IMR-90 (cell line): ENCODE data around the gene DHX40. TPM values are rescaled to one million over a fixed set of nuclear protein-coding genes. Genes with fewer than 3 reads are reported as not detected.

Experiments used
- ATAC-seq: fragments of 200-7000 bp; cut with Tn5 transposase; 2 replicates; pipeline ENCODE4 v1.9.1; 2020; ENCODE audit warnings: low read depth, mild to moderate bottlenecking, moderate library complexity
- BruUV-seq: library from RNA; stranded (reverse); fragments of 400-500 nt; replicated peaks from 2 replicates; lab custom pipeline; 2021; lab: Mats Ljungman, UMichigan
- CTCF ChIA-PET: fragments of 300-600 bp; formaldehyde crosslinking; extraction: SDS; loops from one replicate; lab custom pipeline; 2021; ENCODE audit warnings: antibody characterized with exemption; lab: Yijun Ruan, JAX
- POLR2A ChIA-PET: fragments of 300-600 bp; sonication (Branson Sonifier 250); formaldehyde crosslinking; loops from one replicate; lab custom pipeline; 2022; ENCODE audit warnings: antibody characterized with exemption; ENCODE audit not compliant: unreplicated experiment; lab: Charles Lee
- DNase-seq: peaks from one replicate; pipeline ENCODE4 v3.0.0; 2013
- H2AFZ ChIP-seq: replicated peaks from 2 replicates; pipeline ENCODE3; 2013; ENCODE audit warnings: low read length, mild to moderate bottlenecking; ENCODE audit not compliant: poor library complexity
- H2AK5ac ChIP-seq: 2 replicates; pipeline ENCODE4 v1.6.1; 2013; ENCODE audit warnings: low read depth, low read length, inconsistent platforms
- H2AK9ac ChIP-seq: replicated peaks from 2 replicates; pipeline ENCODE3; 2013; ENCODE audit warnings: mild to moderate bottlenecking, low read depth, low read length, moderate library complexity; ENCODE audit not compliant: poor library complexity
- H2BK120ac ChIP-seq: 2 replicates; pipeline ENCODE4 v1.6.1; 2013; ENCODE audit warnings: low read depth, low read length, inconsistent platforms
- H2BK15ac ChIP-seq: 3 replicates; pipeline ENCODE4 v1.6.1; 2013; ENCODE audit warnings: low read depth, low read length, inconsistent platforms
- H2BK20ac ChIP-seq: 2 replicates; pipeline ENCODE4 v1.6.1; 2013; ENCODE audit warnings: low read depth, mild to moderate bottlenecking, inconsistent platforms, low read length, moderate library complexity
- H2BK5ac ChIP-seq: 2 replicates; pipeline ENCODE4 v1.6.1; 2013; ENCODE audit warnings: mild to moderate bottlenecking, low read depth, low read length, inconsistent platforms; ENCODE audit not compliant: poor library complexity, severe bottlenecking
- H3K14ac ChIP-seq: replicated peaks from 2 replicates; pipeline ENCODE4 v1.6.1; 2013; ENCODE audit warnings: low read depth, low read length, inconsistent platforms
- H3K18ac ChIP-seq: 2 replicates; pipeline ENCODE4 v1.6.1; 2013; ENCODE audit warnings: low read depth, low read length, control low read depth
- H3K23ac ChIP-seq: 2 replicates; pipeline ENCODE4 v1.6.1; 2013; ENCODE audit warnings: low read depth, low read length, inconsistent platforms
- H3K27ac ChIP-seq: 2 replicates; pipeline ENCODE4 v1.5.1; 2013; ENCODE audit warnings: mild to moderate bottlenecking, control low read depth, low read length; ENCODE audit not compliant: insufficient read depth
- H3K27me3 ChIP-seq: 2 replicates; pipeline ENCODE4 v1.6.1; 2013; ENCODE audit warnings: low read length; ENCODE audit not compliant: control insufficient read depth, insufficient read depth
- H3K36me3 ChIP-seq: 2 replicates; pipeline ENCODE4 v1.6.1; 2013; ENCODE audit warnings: low read length, mixed read lengths; ENCODE audit not compliant: control insufficient read depth, insufficient read depth
- H3K4ac ChIP-seq: 2 replicates; pipeline ENCODE4 v1.6.1; 2013; ENCODE audit warnings: low read depth, low read length, inconsistent platforms
- H3K4me1 ChIP-seq: 2 replicates; pipeline ENCODE4 v1.6.1; 2013; ENCODE audit warnings: low read length, mixed read lengths; ENCODE audit not compliant: control insufficient read depth, insufficient read depth
- H3K4me2 ChIP-seq: 2 replicates; pipeline ENCODE4 v1.6.1; 2013; ENCODE audit warnings: low read depth, mild to moderate bottlenecking, control low read depth, low read length, moderate library complexity
- H3K4me3 ChIP-seq: 2 replicates; pipeline ENCODE4 v1.5.1; 2013; ENCODE audit warnings: low read depth, mild to moderate bottlenecking, control low read depth, low read length, moderate library complexity; ENCODE audit not compliant: insufficient read depth
- H3K56ac ChIP-seq: 2 replicates; pipeline ENCODE4 v1.6.1; 2013; ENCODE audit warnings: low read length, inconsistent platforms; ENCODE audit not compliant: insufficient read depth; ENCODE audit errors: extremely low read depth
- H3K79me1 ChIP-seq, 2 experiments: 2 replicates each; pipeline ENCODE4 v1.6.1; 2013; ENCODE audit warnings: low read length in 2 of 2, inconsistent platforms in 1 of 2, low read depth in 1 of 2
- H3K9ac ChIP-seq: 2 replicates; pipeline ENCODE4 v1.6.1; 2013; ENCODE audit warnings: low read depth, low read length, control low read depth
- H3K9me1 ChIP-seq: 2 replicates; pipeline ENCODE4 v1.6.1; 2013; ENCODE audit warnings: low read length, inconsistent platforms; ENCODE audit not compliant: insufficient read depth
- H3K9me3 ChIP-seq: 2 replicates; pipeline ENCODE4 v1.6.1; 2013; ENCODE audit warnings: low read length; ENCODE audit not compliant: control insufficient read depth, insufficient read depth
- H4K20me1 ChIP-seq: 2 replicates; pipeline ENCODE4 v1.6.1; 2013; ENCODE audit warnings: low read length, inconsistent platforms; ENCODE audit not compliant: insufficient read depth
- H4K5ac ChIP-seq: 2 replicates; pipeline ENCODE4 v1.6.1; 2013; ENCODE audit warnings: mild to moderate bottlenecking, low read depth, low read length, control low read depth
- H4K8ac ChIP-seq, 2 experiments: 2 replicates each; pipeline ENCODE4 v1.6.1; 2013; ENCODE audit warnings: low read depth in 2 of 2, low read length in 2 of 2, control low read depth in 1 of 2, inconsistent platforms in 1 of 2
- H4K91ac ChIP-seq: 2 replicates; pipeline ENCODE4 v1.6.1; 2013; ENCODE audit warnings: low read depth, low read length, inconsistent platforms; ENCODE audit not compliant: insufficient read depth
- CEBPB ChIP-seq: IDR thresholded peaks from 2 replicates; pipeline ENCODE4 v1.6.1; 2012; ENCODE audit warnings: low read depth, low read length, improper control_type of control experiment
- FOS ChIP-seq: fragments of 150-350 bp; IDR thresholded peaks from 2 replicates; pipeline ENCODE4 v1.6.1; 2016; ENCODE audit warnings: low read depth, low read length
- MAFK ChIP-seq: IDR thresholded peaks from 2 replicates; pipeline ENCODE4 v1.6.1; 2012; ENCODE audit warnings: low read depth, low read length, improper control_type of control experiment
- MAZ ChIP-seq: IDR thresholded peaks from 2 replicates; pipeline ENCODE4 v1.6.1; 2012; ENCODE audit warnings: low read depth, mild to moderate bottlenecking, low read length, improper control_type of control experiment, moderate library complexity, borderline replicate concordance
- MXI1 ChIP-seq: IDR thresholded peaks from 2 replicates; pipeline ENCODE4 v1.6.1; 2012; ENCODE audit warnings: low read depth, mild to moderate bottlenecking, low read length, moderate library complexity, borderline replicate concordance
- NFE2L2 ChIP-seq: fragments of 150-350 bp; IDR thresholded peaks from 2 replicates; pipeline ENCODE4 v1.6.1; 2016; ENCODE audit warnings: low read depth, mild to moderate bottlenecking, low read length
- RAD21 ChIP-seq: IDR thresholded peaks from 2 replicates; pipeline ENCODE4 v1.6.1; 2012; ENCODE audit warnings: low read length, improper control_type of control experiment
- WGBS, 2 experiments: methylation state at CpG; one replicate each; pipeline versions ENCODE4 v1.1.5 to v1.1.7; 2013; ENCODE audit warnings: missing lambda C conversion rate in 2 of 2; ENCODE audit not compliant: insufficient read length in 1 of 2; ENCODE audit errors: extremely low coverage in 2 of 2; 5-methylcytosine and 5-hydroxymethylcytosine counted together
- dilution Hi-C: fragments of 300-500 bp; cut with HindIII; formaldehyde crosslinking; loops from one replicate; pipeline ENCODE4 v1.14.3; 2018; ENCODE audit warnings: low sequenced_read_pairs; ENCODE audit not compliant: unreplicated experiment
- in situ Hi-C: fragments of 300-500 bp; cut with MboI; formaldehyde crosslinking; loops from 3 replicates; pipeline ENCODE4 v1.14.3; 2019; ENCODE audit warnings: low sequenced_read_pairs, inconsistent platforms, mixed read lengths
- intact Hi-C: fragments of 100-400 bp; cut with micrococcal nuclease; formaldehyde crosslinking; loops from 2 replicates; pipeline ENCODE4 v1.10.0; 2022
- polyA plus RNA-seq, 3 experiments: library from polyadenylated mRNA; depleted of rRNA; stranded (reverse); fragments of >200 nt; gene quantifications; 2 replicates each; pipeline ENCODE4 v1.2.3, GENCODE V29; 2012; ENCODE audit warnings: low replicate concordance in 1 of 3
- total RNA-seq: library from RNA; depleted of rRNA; stranded (reverse); fragments of >200 nt; gene quantifications from 2 replicates; pipeline ENCODE4 v1.2.3, GENCODE V29; 2012
- TF ChIP-seq, protein P1 (sequence below): conservative IDR thresholded peaks from 2 replicates; pipeline ENCODE4 v1.5.1; 2012; ENCODE audit warnings: mild to moderate bottlenecking, low read depth, low read length, improper control_type of control experiment
- TF ChIP-seq, protein P2 (sequence below): fragments of 150-350 bp; IDR thresholded peaks from 2 replicates; pipeline ENCODE4 v1.6.1; 2017; ENCODE audit warnings: mild to moderate bottlenecking, antibody characterized with exemption, low read length, low read depth

DHX40 gene
- total and polyA plus RNA-seq, 2 of the 4 experiments (the other 2 are of a cell fraction), result 17.4 to 44.4 TPM

DNA sequence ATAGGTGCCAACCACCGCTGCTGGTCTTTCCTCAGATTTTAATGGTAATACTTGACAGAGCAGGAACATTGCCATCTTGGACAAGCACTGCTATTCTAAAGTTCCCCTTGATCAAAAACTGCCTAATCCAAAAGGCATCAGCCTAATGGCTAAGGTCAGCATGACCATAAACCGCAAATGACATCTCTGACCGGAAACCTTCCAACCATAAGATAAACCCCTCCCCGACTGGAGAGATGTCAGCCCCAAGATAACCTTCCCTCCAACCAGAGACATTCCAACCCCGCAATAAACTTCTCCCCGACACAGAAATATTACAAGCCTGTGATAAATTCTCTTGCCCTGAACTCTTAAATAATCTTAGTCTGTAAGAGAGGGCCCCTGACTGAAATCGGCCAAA lies 7.4 kb upstream of the DHX40 start:
- in situ Hi-C loops (no loop called here), intact Hi-C loops (loop anchor here (5.0 kb wide), 1 partner anchor 36 kb away; no protein-coding TSS in a partner anchor), dilution Hi-C loops (no loop called here)
- H3K56ac ChIP-seq, result no peak overlapping the region
- no peak overlapping the region for H3K18ac ChIP-seq
- no peak overlapping the region for H3K4me3 ChIP-seq
- no peak overlapping the region for H3K4ac ChIP-seq
- CTCF ChIA-PET, result no interaction called here
- H2BK20ac ChIP-seq, result no peak overlapping the region
- H3K27ac ChIP-seq, result no peak overlapping the region
- H2AK5ac ChIP-seq, result no peak overlapping the region
- no peak overlapping the region for H2AFZ ChIP-seq
- no peaks in the 10 kb centered on the region for H3K79me1 ChIP-seq
- no peaks in the 10 kb centered on the region for H3K36me3 ChIP-seq
- no peak overlapping the region for H2BK5ac ChIP-seq
- no peak overlapping the region for H4K5ac ChIP-seq
- no peak overlapping the region for H3K14ac ChIP-seq
- no TSS peak for BruUV-seq
- H3K4me1 ChIP-seq, result no peaks in the 10 kb centered on the region
- DNase-seq (no peak), ATAC-seq (no peak)
- TF ChIP-seq RAD21, result no peak
- TF ChIP-seq, protein P1, sequence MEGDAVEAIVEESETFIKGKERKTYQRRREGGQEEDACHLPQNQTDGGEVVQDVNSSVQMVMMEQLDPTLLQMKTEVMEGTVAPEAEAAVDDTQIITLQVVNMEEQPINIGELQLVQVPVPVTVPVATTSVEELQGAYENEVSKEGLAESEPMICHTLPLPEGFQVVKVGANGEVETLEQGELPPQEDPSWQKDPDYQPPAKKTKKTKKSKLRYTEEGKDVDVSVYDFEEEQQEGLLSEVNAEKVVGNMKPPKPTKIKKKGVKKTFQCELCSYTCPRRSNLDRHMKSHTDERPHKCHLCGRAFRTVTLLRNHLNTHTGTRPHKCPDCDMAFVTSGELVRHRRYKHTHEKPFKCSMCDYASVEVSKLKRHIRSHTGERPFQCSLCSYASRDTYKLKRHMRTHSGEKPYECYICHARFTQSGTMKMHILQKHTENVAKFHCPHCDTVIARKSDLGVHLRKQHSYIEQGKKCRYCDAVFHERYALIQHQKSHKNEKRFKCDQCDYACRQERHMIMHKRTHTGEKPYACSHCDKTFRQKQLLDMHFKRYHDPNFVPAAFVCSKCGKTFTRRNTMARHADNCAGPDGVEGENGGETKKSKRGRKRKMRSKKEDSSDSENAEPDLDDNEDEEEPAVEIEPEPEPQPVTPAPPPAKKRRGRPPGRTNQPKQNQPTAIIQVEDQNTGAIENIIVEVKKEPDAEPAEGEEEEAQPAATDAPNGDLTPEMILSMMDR, result no peak
- TF ChIP-seq, protein P2, sequence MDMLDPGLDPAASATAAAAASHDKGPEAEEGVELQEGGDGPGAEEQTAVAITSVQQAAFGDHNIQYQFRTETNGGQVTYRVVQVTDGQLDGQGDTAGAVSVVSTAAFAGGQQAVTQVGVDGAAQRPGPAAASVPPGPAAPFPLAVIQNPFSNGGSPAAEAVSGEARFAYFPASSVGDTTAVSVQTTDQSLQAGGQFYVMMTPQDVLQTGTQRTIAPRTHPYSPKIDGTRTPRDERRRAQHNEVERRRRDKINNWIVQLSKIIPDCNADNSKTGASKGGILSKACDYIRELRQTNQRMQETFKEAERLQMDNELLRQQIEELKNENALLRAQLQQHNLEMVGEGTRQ, result no peak
- no peak for TF ChIP-seq MAFK
- TF ChIP-seq MXI1, result no peak
- no peak for TF ChIP-seq FOS
- TF ChIP-seq NFE2L2, result no peak
- no peak for TF ChIP-seq MAZ
- TF ChIP-seq CEBPB, result no peak
- H3K9ac ChIP-seq, result no peak overlapping the region
- H2BK15ac ChIP-seq, result no peak overlapping the region
- no peak overlapping the region for H3K23ac ChIP-seq
- no peaks in the 10 kb centered on the region for H3K9me3 ChIP-seq
- H4K8ac ChIP-seq, result no peak overlapping the region
- no peak overlapping the region for H4K91ac ChIP-seq
- H3K9me1 ChIP-seq, result no peaks in the 10 kb centered on the region
- POLR2A ChIA-PET, result no interaction called here
- no peak overlapping the region for H2BK120ac ChIP-seq
- no peak overlapping the region for H2AK9ac ChIP-seq
- no peak overlapping the region for H3K4me2 ChIP-seq
- no peaks in the 10 kb centered on the region for H4K20me1 ChIP-seq
- peaks cover 4% of the 10 kb centered on the region for H3K27me3 ChIP-seq
- 70% methylated on average over 2 of the region's 7 CpGs; no CpG with 5 or more reads in 1 of the 2 experiments for WGBS, 2 experiments
